HCT116 (cell line): ENCODE data around the gene RAB27B. TPM values are rescaled to one million over a fixed set of nuclear protein-coding genes. Genes with fewer than 3 reads are reported as not detected.

Experiments
- ATAC-seq: fragments of 200-7000 bp; cut with Tn5 transposase; 2 replicates; pipeline ENCODE4 v1.9.1; 2020; ENCODE audit warnings: mild to moderate bottlenecking, moderate library complexity
- BruUV-seq: library from RNA; stranded (reverse); fragments of 400-500 nt; replicated peaks from 2 replicates; lab custom pipeline; 2021; lab: Mats Ljungman, UMichigan
- CTCF ChIA-PET: fragments of 300-600 bp; sonication (Branson Sonifier 250); formaldehyde crosslinking; loops from one replicate; lab custom pipeline; 2021; ENCODE audit warnings: antibody characterized with exemption; lab: Charles Lee
- POLR2A ChIA-PET: fragments of 300-600, 350-600 bp; sonication (Branson Sonifier 250); formaldehyde crosslinking; loops from one replicate; lab custom pipeline; 2021; ENCODE audit warnings: antibody characterized with exemption; lab: Charles Lee
- RAD21 ChIA-PET, 2 experiments: fragments of 300-600 bp; sonication (Branson Sonifier 250); formaldehyde crosslinking; loops; one replicate each; lab custom pipeline; 2023; ENCODE audit warnings: low total read pairs in 2 of 2; ENCODE audit not compliant: uncharacterized antibody in 2 of 2, unreplicated experiment in 2 of 2, low non-redundant PET in 1 of 2; lab: Charles Lee
- DNase-seq: peaks from one replicate; pipeline ENCODE4 v3.0.0-alpha.2; 2010; ENCODE audit warnings: low read depth, low spot score
- H2AFZ ChIP-seq: fragments of 200-600 bp; shearing (Covaris generic), sonication (generic); 2 replicates; pipeline ENCODE4 v1.6.1; 2017; ENCODE audit warnings: low read depth, mixed run types, mixed read lengths, antibody characterized with exemption, low read length; ENCODE audit not compliant: poor library complexity, severe bottlenecking
- H3K27ac ChIP-seq: 2 replicates; pipeline ENCODE4 v1.5.1; 2012; ENCODE audit warnings: low read depth, low read length
- H3K27me3 ChIP-seq: fragments of 200-600 bp; sonication (generic); 2 replicates; pipeline ENCODE4 v1.6.1; 2016; ENCODE audit warnings: mixed run types, low read length, mixed read lengths; ENCODE audit not compliant: insufficient read depth
- H3K36me3 ChIP-seq, 2 experiments: fragments of 200-500 bp in 1 of 2; fragments of 200-600 bp in 1 of 2; sonication (Bioruptor generic) in 1 of 2; sonication (generic) in 1 of 2; 2 replicates each; pipeline versions ENCODE4 v1.5.1 to v1.6.1; 2014 to 2016; ENCODE audit warnings: low read length in 2 of 2, inconsistent platforms in 1 of 2, mixed read lengths in 1 of 2, mixed run types in 1 of 2; ENCODE audit not compliant: insufficient read depth in 2 of 2, control insufficient read depth in 1 of 2
- H3K4me1 ChIP-seq, 2 experiments: fragments of 200-600 bp in 1 of 2; sonication (generic) in 1 of 2; 2 replicates each; pipeline versions ENCODE4 v1.5.1 to v1.6.1; 2012 to 2017; ENCODE audit warnings: low read length in 2 of 2, inconsistent platforms in 1 of 2, mild to moderate bottlenecking in 1 of 2, mixed read lengths in 1 of 2, mixed run types in 1 of 2, moderate library complexity in 1 of 2; ENCODE audit not compliant: insufficient read depth in 2 of 2, control insufficient read depth in 1 of 2
- H3K4me2 ChIP-seq: fragments of 200-600 bp; sonication (generic); 2 replicates; pipeline ENCODE4 v1.6.1; 2017; ENCODE audit warnings: mixed run types, low read length, mixed read lengths
- H3K4me3 ChIP-seq, 2 experiments: fragments of 200-600 bp in 1 of 2; sonication (generic) in 1 of 2; replicated peaks in 1 of 2; 2 replicates each; pipeline ENCODE4 v1.5.1; 2011 to 2016; ENCODE audit warnings: low read length in 2 of 2, control low read depth in 1 of 2, low read depth in 1 of 2, mild to moderate bottlenecking in 1 of 2, mixed read lengths in 1 of 2, mixed run types in 1 of 2
- H3K79me2 ChIP-seq: fragments of 200-600 bp; sonication (generic); 2 replicates; pipeline ENCODE4 v1.6.1; 2017; ENCODE audit warnings: mild to moderate bottlenecking, mixed run types, low read length, moderate library complexity, mixed read lengths; ENCODE audit not compliant: insufficient read depth
- H3K9ac ChIP-seq: fragments of 200-600 bp; sonication (generic); 2 replicates; pipeline ENCODE4 v1.6.1; 2016; ENCODE audit warnings: low read length, mixed read lengths
- H3K9me2 ChIP-seq: fragments of 200-600 bp; sonication (generic), shearing (Covaris generic); 2 replicates; pipeline ENCODE4 v1.6.1; 2017; ENCODE audit warnings: mixed run types, mild to moderate bottlenecking, moderate library complexity; ENCODE audit not compliant: insufficient read depth
- H3K9me3 ChIP-seq, 2 experiments: fragments of 200-500 bp in 1 of 2; fragments of 200-600 bp in 1 of 2; sonication (Bioruptor generic) in 1 of 2; sonication (generic) in 1 of 2; 2 replicates each; pipeline ENCODE4 v1.6.1; 2014 to 2017; ENCODE audit warnings: low read length in 2 of 2, mixed read lengths in 2 of 2, inconsistent platforms in 1 of 2, low read depth in 1 of 2, mild to moderate bottlenecking in 1 of 2, mixed run types in 1 of 2, moderate library complexity in 1 of 2; ENCODE audit not compliant: control insufficient read depth in 1 of 2, insufficient read depth in 1 of 2
- H4K20me1 ChIP-seq: fragments of 200-600 bp; sonication (generic), shearing (Covaris generic); 2 replicates; pipeline ENCODE4 v1.6.1; 2017; ENCODE audit warnings: mixed run types, mild to moderate bottlenecking, moderate library complexity; ENCODE audit not compliant: insufficient read depth
- ATF3 ChIP-seq: IDR thresholded peaks from 2 replicates; pipeline ENCODE4 v1.6.1; 2012
- CBX3 ChIP-seq: IDR thresholded peaks from 2 replicates; pipeline ENCODE4 v1.6.1; 2012; ENCODE audit warnings: low read depth
- CEBPB ChIP-seq: IDR thresholded peaks from 2 replicates; pipeline ENCODE4 v1.6.1; 2012; ENCODE audit warnings: low read depth
- EZH2phosphoT487 ChIP-seq: fragments of 200-600 bp; IDR thresholded peaks from 2 replicates; pipeline ENCODE4 v1.6.1; 2018; ENCODE audit warnings: antibody characterized with exemption, borderline replicate concordance
- FOSL1 ChIP-seq: IDR thresholded peaks from 2 replicates; pipeline ENCODE4 v1.6.1; 2012; ENCODE audit warnings: low read depth
- MAX ChIP-seq: IDR thresholded peaks from 2 replicates; pipeline ENCODE4 v1.6.1; 2012
- POLR2AphosphoS5 ChIP-seq: IDR thresholded peaks from 2 replicates; pipeline ENCODE4 v1.6.1; 2011; ENCODE audit warnings: mild to moderate bottlenecking, low read depth, low read length, moderate library complexity
- RAD21 ChIP-seq: IDR thresholded peaks from 2 replicates; pipeline ENCODE4 v1.6.1; 2012; ENCODE audit warnings: low read depth, mild to moderate bottlenecking
- REST ChIP-seq: IDR thresholded peaks from 2 replicates; pipeline ENCODE4 v1.6.1; 2012; ENCODE audit warnings: low read depth
- SIN3A ChIP-seq: IDR thresholded peaks from 2 replicates; pipeline ENCODE4 v1.6.1; 2012; ENCODE audit warnings: low read depth
- SRF ChIP-seq: IDR thresholded peaks from 2 replicates; pipeline ENCODE4 v1.6.1; 2012; ENCODE audit warnings: low read depth
- TCF7L2 ChIP-seq: IDR thresholded peaks from 2 replicates; pipeline ENCODE4 v1.7.0; 2011; ENCODE audit warnings: borderline replicate concordance, inconsistent platforms; ENCODE audit not compliant: insufficient read depth, insufficient read length; ENCODE audit errors: extremely low read depth
- YY1 ChIP-seq: IDR thresholded peaks from 2 replicates; pipeline ENCODE4 v1.6.1; 2011; ENCODE audit warnings: low read length, low read depth, moderate library complexity, mild to moderate bottlenecking; ENCODE audit not compliant: insufficient replicate concordance; ENCODE audit errors: extremely low read depth
- ZFX ChIP-seq: fragments of 450-650 bp; IDR thresholded peaks from 2 replicates; pipeline ENCODE4 v1.6.1; 2017
- ZNF274 ChIP-seq: fragments of 200-500 bp; sonication (Bioruptor generic); IDR thresholded peaks from 2 replicates; pipeline ENCODE4 v1.6.1; 2014; ENCODE audit warnings: mild to moderate bottlenecking, low read depth, low read length, inconsistent platforms
- intact Hi-C: fragments of 100-400 bp; cut with micrococcal nuclease; formaldehyde crosslinking; loops from 2 replicates; pipeline ENCODE4 v1.10.0; 2022
- total RNA-seq: library from RNA; stranded (reverse); gene quantifications from one replicate; pipeline ENCODE4 v1.2.1, GENCODE V29; 2021; ENCODE audit not compliant: unreplicated experiment

RAB27B gene
- total RNA-seq, 1 experiment from 2014 or later, result 2.2 TPM

- H3K27ac ChIP-seq, result no peak overlapping the region
- BruUV-seq, result no TSS peak
- no peaks in the 10 kb centered on the region for H3K9me2 ChIP-seq
- RAD21 ChIA-PET, result no interaction called here
- POLR2A ChIA-PET, result no interaction called here
- TF ChIP-seq CEBPB, result no peak
- TF ChIP-seq POLR2AphosphoS5, result no peak
- TF ChIP-seq REST, result no peak
- TF ChIP-seq SIN3A, result no peak
- TF ChIP-seq MAX, result no peak
- TF ChIP-seq EZH2phosphoT487, result no peak
- TF ChIP-seq SRF, result no peak
- no peak for TF ChIP-seq YY1
- TF ChIP-seq TCF7L2, result no peak
- no peak for TF ChIP-seq ZFX
- TF ChIP-seq ATF3, result no peak
- TF ChIP-seq ZNF274, result no peak
- TF ChIP-seq RAD21, result no peak
- TF ChIP-seq CBX3, result no peak
- no peak for TF ChIP-seq FOSL1
- TF ChIP-seq, all 23 proteins: peak for 0
- H2AFZ ChIP-seq, result no peak overlapping the region
- no peak overlapping the region for H3K4me2 ChIP-seq
- no peaks in the 10 kb centered on the region for H3K36me3 ChIP-seq
- intact Hi-C loops, result no loop called here
- H3K79me2 ChIP-seq, result no peaks in the 10 kb centered on the region
- no peaks in the 10 kb centered on the region for H3K27me3 ChIP-seq
- peaks cover 10 to 21% of the 10 kb centered on the region in 2 experiments for H3K4me1 ChIP-seq
- DNase-seq (no peak), ATAC-seq (no peak)
- no peaks in the 10 kb centered on the region for H3K9me3 ChIP-seq
- H3K4me3 ChIP-seq, result no peak overlapping the region
- H4K20me1 ChIP-seq, result no peaks in the 10 kb centered on the region
- CTCF ChIA-PET, result no interaction called here
- no peak overlapping the region for H3K9ac ChIP-seq
Observed at GRCh38 chr18:54942569-54942968, 114.3 kb downstream of the RAB27B start.

Other genes with a start within 250 kb of the RAB27B start
- gene DYNAP, start 237.2 kb upstream of the RAB27B start, total RNA-seq, result not detected
- gene CCDC68, start 131.0 kb downstream of the RAB27B start, total RNA-seq, result 6.6 TPM